SH-SY5Y (cell line): ENCODE data around the gene LRRC4C.

Source experiments
- GATA2 ChIP-seq: IDR thresholded peaks from 2 replicates; pipeline ENCODE4 v1.6.1; 2011; ENCODE audit warnings: mild to moderate bottlenecking, low read depth, low read length
- GATA3 ChIP-seq: IDR thresholded peaks from 2 replicates; pipeline ENCODE4 v1.6.1; 2011; ENCODE audit warnings: low read depth, mild to moderate bottlenecking, low read length, moderate library complexity

DNA sequence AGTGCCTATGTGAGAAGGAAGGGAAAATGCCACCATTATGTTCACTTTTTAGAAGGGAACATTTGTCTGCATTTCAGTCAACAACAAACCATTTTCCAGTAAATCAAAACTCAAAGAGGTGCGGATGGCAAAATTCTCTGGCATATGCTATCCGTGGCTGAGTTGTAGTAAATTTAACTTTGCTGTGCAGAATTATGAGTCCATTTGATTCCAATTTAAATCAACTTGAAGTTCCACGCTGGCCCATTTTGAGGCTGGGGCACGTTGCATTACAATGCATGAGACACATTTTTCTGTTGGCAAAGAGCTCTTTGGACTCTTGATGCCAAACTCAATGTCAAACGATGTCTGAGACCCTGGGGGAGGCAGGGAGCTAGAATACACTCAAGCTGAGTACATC lies 211.8 kb downstream of the LRRC4C start:
- TF ChIP-seq GATA3 (no peak), GATA2 (no peak)
